ENCODE data around the gene NPIPB6.
"Not testable (repeated sequence)": the region's sequence is repeated elsewhere in the genome, so short reads cannot be mapped to it uniquely, and the experiment has no call there.

The NPIPB6 gene

DNA sequence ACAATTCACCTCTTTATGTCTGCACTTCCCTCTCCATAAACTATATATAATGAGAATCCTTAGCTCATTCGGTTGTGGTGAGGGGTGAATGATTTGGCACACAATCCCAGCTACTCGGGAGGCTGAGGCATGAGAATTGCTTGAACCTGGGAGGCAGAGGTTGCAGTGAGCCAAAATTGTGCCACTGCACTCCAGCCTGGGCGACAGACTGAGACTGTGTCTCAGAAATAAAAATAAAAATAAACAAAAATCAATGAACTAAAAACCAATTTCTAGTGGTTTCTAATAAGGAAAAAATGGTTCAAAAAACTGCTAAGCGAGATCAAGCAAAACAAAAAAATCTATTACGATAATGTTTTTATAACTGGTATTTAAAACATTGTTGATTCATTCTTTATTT, at the start of gene NPIPB6:
Gene NPIPB6, minus strand, starts transcription at position 101 of the 400 bp plus-strand sequence. CDS start 686 bp downstream, outside the sequence.
- not testable (repeated sequence) for DNase-seq

DNA sequence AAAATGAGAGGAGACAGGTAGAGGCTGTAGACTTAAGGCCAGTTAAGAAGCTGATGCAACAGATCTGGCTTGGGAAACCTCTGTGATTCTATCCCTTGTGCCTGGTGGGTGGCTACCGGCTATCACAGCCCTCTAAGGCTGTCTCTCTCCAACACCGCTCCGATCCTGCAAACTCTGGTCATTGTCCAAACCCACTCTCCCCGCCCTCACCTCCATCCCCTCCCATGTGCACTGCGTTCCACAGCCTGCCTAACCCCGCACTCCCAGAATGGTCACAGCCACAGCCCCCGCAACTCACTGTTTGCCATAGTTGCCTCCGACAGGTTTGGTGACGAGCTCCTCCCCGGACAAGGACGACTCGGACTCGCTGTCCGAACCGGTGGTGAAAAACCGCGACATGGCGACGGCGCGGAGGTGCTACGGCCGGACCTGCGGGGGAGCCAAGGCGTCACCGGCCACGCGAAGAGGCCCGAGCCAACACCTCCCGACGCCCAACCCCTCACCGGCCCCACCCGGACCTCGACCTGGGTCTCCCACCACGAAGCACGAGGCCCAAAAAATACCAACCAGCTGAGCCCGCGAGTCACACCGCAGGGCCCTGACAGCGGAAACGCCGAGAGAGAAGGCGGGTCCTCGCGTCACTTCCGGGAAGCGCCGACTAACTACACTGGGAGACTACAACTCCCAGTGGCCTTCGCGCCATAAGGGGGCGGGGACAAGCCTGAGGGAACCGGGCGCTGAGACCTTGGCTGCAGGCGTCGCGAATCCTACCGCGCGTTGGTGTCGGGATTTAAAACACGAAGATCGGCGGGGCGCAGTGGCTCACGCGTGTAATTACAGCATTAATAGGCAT, 40.1 kb upstream of the NPIPB6 start, which contains the start of gene EIF3CL:
Gene EIF3CL, minus strand, starts transcription at position 622 of the 853 bp plus-strand sequence. Its CDS starts 223 bp downstream, at position 399.
- not testable (repeated sequence) for DNase-seq

- not testable (repeated sequence) for DNase-seq
Measured at GRCh38 chr16:28392054-28392453, 28.7 kb upstream of the NPIPB6 start.

GRCh38 chr16:28382177-28382867, 19.0 kb upstream of the NPIPB6 start:
- DNase-seq = not testable (repeated sequence)

DNA sequence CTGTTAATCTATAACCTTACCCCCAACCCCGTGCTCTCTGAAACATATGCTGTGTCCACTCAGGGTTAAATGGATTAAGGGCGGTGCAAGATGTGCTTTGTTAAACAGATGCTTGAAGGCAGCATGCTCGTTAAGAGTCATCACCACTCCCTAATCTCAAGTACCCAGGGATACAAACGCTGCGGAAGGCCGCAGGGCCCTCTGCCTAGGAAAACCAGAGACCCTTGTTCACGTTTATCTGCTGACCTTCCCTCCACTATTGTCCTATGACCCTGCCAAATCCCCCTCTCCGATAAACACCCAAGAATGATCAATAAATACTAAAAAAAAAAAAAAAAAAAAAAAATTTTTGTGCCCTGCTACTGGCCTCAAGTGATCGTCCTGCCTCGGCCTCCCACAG, 14.5 kb upstream of the NPIPB6 start:
- not testable (repeated sequence) for DNase-seq

GRCh38 chr16:28377108-28377625, 13.9 kb upstream of the NPIPB6 start:
- DNase-seq = not testable (repeated sequence)

- not testable (repeated sequence) for DNase-seq
Measured at GRCh38 chr16:28375115-28375514, 11.8 kb upstream of the NPIPB6 start.

DNA sequence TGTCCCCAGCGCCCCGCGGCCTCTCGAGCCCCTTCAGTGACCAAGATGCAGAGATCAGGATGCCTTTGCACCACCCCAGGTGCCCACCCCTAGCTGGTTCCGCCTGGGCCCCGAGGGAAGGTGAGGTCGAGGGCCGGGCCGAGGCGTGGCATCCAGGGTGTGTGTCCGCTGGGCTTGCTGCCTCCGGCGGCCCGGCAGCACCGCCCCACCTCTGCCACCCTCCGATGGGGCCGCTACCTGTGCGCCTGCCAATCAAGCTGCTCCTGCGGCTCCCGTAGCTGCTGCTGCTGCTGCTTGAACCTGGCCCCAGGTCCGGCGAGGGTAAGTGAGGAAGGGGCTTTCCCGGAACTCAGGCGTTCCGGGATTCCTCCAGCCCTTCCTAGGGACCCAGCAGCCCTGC, 11.0 kb upstream of the NPIPB6 start:
- not testable (repeated sequence) for DNase-seq

GRCh38 chr16:28367926-28368325, 4.6 kb upstream of the NPIPB6 start:
- not testable (repeated sequence) for DNase-seq

GRCh38 chr16:28364268-28365173, 1.2 kb upstream of the NPIPB6 start:
- DNase-seq = not testable (repeated sequence)

- not testable (repeated sequence) for DNase-seq
Measured at GRCh38 chr16:28362600-28362999, 708 bp downstream of the NPIPB6 start.

GRCh38 chr16:28338230-28338629, 25.1 kb downstream of the NPIPB6 start:
- not testable (repeated sequence) for DNase-seq

- DNase-seq = not testable (repeated sequence)
Measured at GRCh38 chr16:28336940-28337710, 26.2 kb downstream of the NPIPB6 start.

GRCh38 chr16:28335678-28336077, 27.6 kb downstream of the NPIPB6 start:
- not testable (repeated sequence) for DNase-seq

- not testable (repeated sequence) for DNase-seq
Measured at GRCh38 chr16:28332632-28333031, 30.7 kb downstream of the NPIPB6 start.

DNA sequence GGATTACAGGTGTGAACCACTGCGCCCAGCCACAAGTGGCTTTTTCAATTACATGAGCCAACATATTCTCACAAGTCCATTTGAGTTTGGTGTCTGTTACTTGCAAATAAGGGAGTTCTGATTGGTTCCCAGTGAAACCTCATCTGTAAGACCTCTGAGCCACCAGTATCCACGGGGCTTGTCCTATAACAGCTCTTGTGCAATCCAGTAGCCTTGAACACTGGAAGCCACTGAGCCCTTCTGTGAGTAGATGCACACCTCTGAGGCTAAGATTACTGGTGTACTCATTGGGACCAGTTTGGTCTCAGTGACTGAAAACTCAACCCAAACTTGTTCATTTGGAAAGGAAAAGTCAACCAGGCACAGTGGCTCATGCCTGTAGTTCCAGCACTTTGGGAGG, 32.3 kb downstream of the NPIPB6 start:
- DNase-seq = not testable (repeated sequence)

GRCh38 chr16:28330232-28330631, 33.1 kb downstream of the NPIPB6 start:
- DNase-seq = not testable (repeated sequence)

DNA sequence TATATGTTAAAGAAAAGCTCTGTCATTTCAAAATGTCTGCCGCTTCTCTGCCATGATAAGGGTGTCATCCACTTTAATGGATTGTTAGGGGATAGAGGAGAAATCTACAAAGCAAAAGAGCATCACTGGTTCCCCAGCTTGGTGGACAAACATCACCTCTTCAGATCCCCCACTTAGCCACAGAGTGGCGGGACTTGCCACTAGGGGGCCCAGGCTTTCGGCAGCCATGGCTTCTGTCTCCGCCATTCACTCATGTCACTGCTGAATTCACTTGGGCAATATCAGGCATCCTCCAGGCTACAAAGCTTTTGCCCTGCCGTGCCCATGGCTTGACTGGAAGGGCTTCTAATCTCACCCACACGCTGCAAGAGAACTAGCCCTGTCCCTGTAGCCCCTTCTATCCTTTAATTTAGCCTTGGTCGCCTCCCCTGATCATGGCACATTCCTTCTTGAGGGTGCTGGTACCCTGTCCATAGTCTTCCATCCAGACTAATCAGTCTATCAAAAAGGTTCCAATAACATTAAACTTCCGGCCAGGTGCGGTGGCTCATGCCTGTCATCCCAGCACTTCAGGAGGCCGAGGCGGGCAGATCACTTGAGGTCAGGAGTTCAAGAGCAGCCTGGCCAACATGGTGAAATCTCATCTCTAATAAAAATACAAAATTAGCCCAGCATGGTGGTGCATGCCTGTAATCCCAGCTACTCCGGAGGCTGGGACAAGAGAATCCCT, 36.3 kb downstream of the NPIPB6 start:
- DNase-seq = no peak

DNA sequence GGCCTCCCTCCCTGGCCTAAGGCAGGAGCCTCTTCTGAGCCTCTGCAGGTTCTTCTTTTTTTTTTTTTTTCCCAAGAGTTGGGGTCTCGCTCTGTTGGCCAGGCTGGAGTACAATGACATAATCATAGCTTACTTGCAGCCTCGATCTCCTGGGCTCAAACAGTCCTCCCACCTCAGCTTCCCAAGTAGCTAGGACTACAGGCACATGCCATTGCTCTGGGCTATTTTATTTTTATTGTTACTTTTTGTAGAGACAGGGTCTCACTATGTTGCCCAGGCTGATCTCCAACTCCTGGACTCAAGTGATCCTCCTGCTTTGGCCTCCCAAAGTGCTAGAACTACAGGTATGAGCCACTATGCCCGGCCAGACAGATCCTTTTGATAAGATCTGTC, 38.4 kb downstream of the NPIPB6 start:
- DNase-seq = no peak

DNA sequence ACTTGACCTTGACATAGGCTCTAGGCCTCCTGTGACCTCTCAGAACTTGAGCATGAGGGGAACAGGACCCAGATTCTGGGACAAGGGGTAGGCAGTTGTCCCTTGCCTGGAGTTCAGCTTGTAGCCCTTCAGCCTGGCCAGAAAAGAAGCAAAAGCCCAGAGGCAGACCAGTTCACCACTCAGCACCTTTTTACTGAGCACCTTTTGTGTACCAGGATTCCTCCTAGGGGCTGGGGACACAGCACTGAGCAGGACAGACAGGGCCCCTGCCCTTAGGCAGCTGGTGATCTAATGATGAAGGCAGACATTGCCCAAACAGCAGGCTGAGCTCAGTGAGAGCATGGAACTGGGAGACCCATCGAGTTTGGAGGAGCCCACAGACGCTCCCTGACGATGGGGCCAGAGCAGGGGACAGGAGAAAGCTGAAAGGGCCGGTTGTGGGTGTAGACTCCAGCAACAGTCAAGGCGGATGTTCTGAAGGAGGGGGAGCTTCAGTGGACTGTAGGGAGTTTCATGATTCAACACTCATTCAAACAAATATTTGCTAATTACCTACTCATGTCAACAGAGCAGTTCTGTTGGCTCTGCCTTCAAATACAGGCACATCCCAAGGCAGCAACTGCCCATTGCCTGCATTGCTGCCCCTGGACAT, 38.9 kb downstream of the NPIPB6 start:
- no peak for DNase-seq
